ENCODE measurements around the gene MST1. TPM values are rescaled to one million over a fixed set of nuclear protein-coding genes. Genes with fewer than 3 reads are reported as not detected.

The MST1 gene
- total and polyA plus RNA-seq, 2 of the 4 experiments (the other 2 are of a cell fraction) = 1.3 to 13.0 TPM

DNA sequence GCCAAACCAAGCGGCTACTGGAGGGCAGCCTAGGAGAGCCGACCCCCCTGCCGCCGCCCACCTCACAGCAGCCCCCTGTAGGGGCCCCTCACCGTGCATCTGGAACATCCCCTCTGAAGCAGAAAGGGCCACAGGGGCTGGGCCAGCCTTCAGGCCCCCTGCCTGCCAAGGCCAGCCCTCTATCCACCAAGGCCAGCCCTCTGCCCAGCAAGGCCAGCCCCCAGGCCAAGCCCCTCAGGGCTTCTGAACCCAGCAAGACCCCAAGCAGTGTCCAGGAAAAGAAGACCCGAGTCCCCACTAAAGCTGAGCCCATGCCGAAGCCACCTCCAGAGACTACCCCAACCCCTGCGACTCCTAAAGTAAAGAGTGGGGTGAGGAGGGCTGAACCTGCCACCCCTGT, 38.6 kb downstream of the MST1 start:
- Histone ChIP-seq H2BK120ac (ENCODE audit: low read depth, low read length) (no peak overlapping the region), H3K4me1 (ENCODE audit: control insufficient read depth, insufficient read depth, low read length) (no peaks in the 10 kb centered on the region), H3K27me3 (ENCODE audit: control insufficient read depth, insufficient read depth, low read length) (peaks cover 21% of the 10 kb centered on the region), H4K91ac (ENCODE audit: insufficient read depth, low read depth, low read length) (no peak overlapping the region), H3K23ac (ENCODE audit: low read depth, low read length) (no peak overlapping the region), H3K56ac (ENCODE audit: extremely low read depth, insufficient read depth, low read length) (no peak overlapping the region), H3K9me1 (ENCODE audit: insufficient read depth, low read length) (peaks cover 3% of the 10 kb centered on the region; the same call in 1 of the 2 replicates), H4K5ac (ENCODE audit: low read depth, low read length) (no peak overlapping the region), H3K4me3 (ENCODE audit: insufficient read depth, low read depth, low read length) (no peak overlapping the region), H4K20me1 (ENCODE audit: insufficient read depth, low read length) (no peaks in the 10 kb centered on the region), H2AK9ac (replicated peaks; ENCODE audit: low read depth, low read length, poor library complexity) (no peak overlapping the region), H2AK5ac (ENCODE audit: low read depth, low read length) (no peak overlapping the region), H2BK15ac (ENCODE audit: low read depth, low read length) (no peak overlapping the region), H3K36me3 (ENCODE audit: control insufficient read depth, insufficient read depth, low read length) (no peaks in the 10 kb centered on the region), H2AFZ (replicated peaks; ENCODE audit: low read length, poor library complexity) (no peak overlapping the region), H2BK20ac (ENCODE audit: low read depth, low read length) (no peak overlapping the region), H3K27ac (ENCODE audit: insufficient read depth, low read length) (no peak overlapping the region), H3K4me2 (ENCODE audit: low read depth, low read length) (no peak overlapping the region), H3K14ac (replicated peaks; ENCODE audit: low read depth, low read length) (no peak overlapping the region), H3K79me1 (ENCODE audit: low read depth in 1 of 2, low read length in 2 of 2) (no peaks in the 10 kb centered on the region), H3K4ac (ENCODE audit: low read depth, low read length) (no peak overlapping the region), H4K8ac (ENCODE audit: low read depth in 2 of 2, low read length in 2 of 2) (no peak overlapping the region), H2BK5ac (ENCODE audit: low read depth, low read length, poor library complexity, severe bottlenecking) (no peak overlapping the region), H3K9me3 (ENCODE audit: control insufficient read depth, insufficient read depth, low read length) (no peaks in the 10 kb centered on the region), H3K9ac (ENCODE audit: low read depth, low read length) (no peak overlapping the region), H3K18ac (ENCODE audit: low read depth, low read length) (no peak overlapping the region)
- POLR2A ChIA-PET (ENCODE audit: unreplicated experiment) = no interaction called here
- DNase-seq = no peak
- 22% methylated on average over 4 of the region's 8 CpGs; no CpG with 5 or more reads in 1 of the 2 experiments for WGBS, 2 experiments (ENCODE audit: extremely low coverage in 2 of 2, insufficient read length in 1 of 2)
- no peak for ATAC-seq (ENCODE audit: low read depth)
- intact Hi-C loops (cut with micrococcal nuclease) (no loop called here), in situ Hi-C loops (cut with MboI; ENCODE audit: low sequenced_read_pairs) (no loop called here), dilution Hi-C loops (cut with HindIII; ENCODE audit: low sequenced_read_pairs, unreplicated experiment) (no loop called here)
- TF ChIP-seq RFX5 (IDR thresholded peaks at IDR 0.05; ENCODE audit: low read depth, low read length) = no peak
- CTCF ChIA-PET = no interaction called here
- no TSS peak for BruUV-seq (replicated peaks)
